Measurements from ENCODE around the gene SPECC1.
"Not testable (repeated sequence)": the region's sequence is repeated elsewhere in the genome, so short reads cannot be mapped to it uniquely, and the experiment has no call there.

The SPECC1 gene, protein sequence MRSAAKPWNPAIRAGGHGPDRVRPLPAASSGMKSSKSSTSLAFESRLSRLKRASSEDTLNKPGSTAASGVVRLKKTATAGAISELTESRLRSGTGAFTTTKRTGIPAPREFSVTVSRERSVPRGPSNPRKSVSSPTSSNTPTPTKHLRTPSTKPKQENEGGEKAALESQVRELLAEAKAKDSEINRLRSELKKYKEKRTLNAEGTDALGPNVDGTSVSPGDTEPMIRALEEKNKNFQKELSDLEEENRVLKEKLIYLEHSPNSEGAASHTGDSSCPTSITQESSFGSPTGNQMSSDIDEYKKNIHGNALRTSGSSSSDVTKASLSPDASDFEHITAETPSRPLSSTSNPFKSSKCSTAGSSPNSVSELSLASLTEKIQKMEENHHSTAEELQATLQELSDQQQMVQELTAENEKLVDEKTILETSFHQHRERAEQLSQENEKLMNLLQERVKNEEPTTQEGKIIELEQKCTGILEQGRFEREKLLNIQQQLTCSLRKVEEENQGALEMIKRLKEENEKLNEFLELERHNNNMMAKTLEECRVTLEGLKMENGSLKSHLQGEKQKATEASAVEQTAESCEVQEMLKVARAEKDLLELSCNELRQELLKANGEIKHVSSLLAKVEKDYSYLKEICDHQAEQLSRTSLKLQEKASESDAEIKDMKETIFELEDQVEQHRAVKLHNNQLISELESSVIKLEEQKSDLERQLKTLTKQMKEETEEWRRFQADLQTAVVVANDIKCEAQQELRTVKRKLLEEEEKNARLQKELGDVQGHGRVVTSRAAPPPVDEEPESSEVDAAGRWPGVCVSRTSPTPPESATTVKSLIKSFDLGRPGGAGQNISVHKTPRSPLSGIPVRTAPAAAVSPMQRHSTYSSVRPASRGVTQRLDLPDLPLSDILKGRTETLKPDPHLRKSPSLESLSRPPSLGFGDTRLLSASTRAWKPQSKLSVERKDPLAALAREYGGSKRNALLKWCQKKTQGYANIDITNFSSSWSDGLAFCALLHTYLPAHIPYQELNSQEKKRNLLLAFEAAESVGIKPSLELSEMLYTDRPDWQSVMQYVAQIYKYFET

GRCh38 chr17:20009302-20010098 is at the start of gene SPECC1:
Gene SPECC1 (plus strand): TSS chr17:20009359. CDS start chr17:20096652, 87,293 bp downstream.
- no peak for FAIRE-seq

GRCh38 chr17:19962954-19963353 is 46.2 kb upstream of the SPECC1 start:
- FAIRE-seq, result not testable (repeated sequence)

GRCh38 chr17:19973156-19973555 is 36.0 kb upstream of the SPECC1 start:
- FAIRE-seq, result no peak

GRCh38 chr17:19975601-19976000 is 33.6 kb upstream of the SPECC1 start:
- FAIRE-seq, result no peak

GRCh38 chr17:19977293-19978208 is 31.6 kb upstream of the SPECC1 start, which contains the start of gene AKAP10:
Gene AKAP10 (minus strand): TSS chr17:19977828. CDS start chr17:19977679, 149 bp downstream.
- no peak for FAIRE-seq

DNA sequence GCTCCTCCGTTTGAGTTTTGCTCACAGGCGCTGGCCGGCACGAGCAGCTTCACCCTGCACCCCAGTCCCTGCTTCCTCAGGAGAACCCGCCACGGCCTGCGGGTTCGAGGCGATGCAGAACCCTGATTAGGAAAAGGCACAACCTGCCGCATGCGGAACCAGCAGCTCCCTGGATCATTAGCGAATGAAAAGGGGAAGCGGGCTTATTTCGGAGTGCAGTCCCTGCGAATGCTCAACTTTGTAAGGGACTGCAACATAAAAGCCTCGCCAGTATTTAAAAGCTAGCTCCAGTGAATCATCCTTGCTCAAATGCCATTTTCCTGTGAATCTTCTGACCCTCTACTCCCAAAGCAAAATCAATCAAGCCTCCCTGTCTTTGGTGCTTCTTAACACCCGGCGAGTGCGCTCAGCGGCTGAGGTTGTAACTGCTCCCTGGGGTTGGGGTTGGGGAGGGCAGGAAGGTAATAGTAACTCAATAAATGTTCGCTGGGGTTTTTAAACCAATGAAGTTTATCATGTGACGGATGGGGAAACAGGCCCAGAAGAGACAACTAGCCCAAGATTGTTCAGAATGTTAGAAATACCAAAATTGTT is 30.9 kb upstream of the SPECC1 start:
- no peak for FAIRE-seq

DNA sequence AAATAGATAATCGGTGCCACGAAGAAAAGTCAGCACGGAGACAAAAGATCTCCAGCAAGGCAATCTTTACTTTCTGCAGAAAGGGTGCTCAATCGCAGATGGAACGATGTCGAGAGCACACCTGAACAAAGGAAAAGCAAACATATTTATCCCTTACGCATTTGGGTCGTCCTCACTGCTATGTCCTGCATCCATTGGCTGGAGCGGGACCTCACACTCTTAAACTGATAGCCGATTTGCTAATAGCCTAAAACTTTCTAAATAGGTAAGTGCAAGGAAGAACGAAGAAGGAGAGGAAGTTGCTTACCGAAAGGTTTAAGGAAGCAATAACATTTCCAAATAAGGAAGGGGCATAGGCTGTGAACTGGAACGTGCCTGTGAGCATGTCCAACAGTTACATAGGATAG is 30.4 kb upstream of the SPECC1 start:
- FAIRE-seq, result no peak

- FAIRE-seq, result no peak
Observed at GRCh38 chr17:19979917-19980770, 29.0 kb upstream of the SPECC1 start.

GRCh38 chr17:19986941-19987861 is 22.0 kb upstream of the SPECC1 start:
- FAIRE-seq, result no peak

GRCh38 chr17:19987897-19988296 is 21.3 kb upstream of the SPECC1 start:
- FAIRE-seq, result no peak

- FAIRE-seq, result no peak
Observed at GRCh38 chr17:19991252-19991885, 17.8 kb upstream of the SPECC1 start.

DNA sequence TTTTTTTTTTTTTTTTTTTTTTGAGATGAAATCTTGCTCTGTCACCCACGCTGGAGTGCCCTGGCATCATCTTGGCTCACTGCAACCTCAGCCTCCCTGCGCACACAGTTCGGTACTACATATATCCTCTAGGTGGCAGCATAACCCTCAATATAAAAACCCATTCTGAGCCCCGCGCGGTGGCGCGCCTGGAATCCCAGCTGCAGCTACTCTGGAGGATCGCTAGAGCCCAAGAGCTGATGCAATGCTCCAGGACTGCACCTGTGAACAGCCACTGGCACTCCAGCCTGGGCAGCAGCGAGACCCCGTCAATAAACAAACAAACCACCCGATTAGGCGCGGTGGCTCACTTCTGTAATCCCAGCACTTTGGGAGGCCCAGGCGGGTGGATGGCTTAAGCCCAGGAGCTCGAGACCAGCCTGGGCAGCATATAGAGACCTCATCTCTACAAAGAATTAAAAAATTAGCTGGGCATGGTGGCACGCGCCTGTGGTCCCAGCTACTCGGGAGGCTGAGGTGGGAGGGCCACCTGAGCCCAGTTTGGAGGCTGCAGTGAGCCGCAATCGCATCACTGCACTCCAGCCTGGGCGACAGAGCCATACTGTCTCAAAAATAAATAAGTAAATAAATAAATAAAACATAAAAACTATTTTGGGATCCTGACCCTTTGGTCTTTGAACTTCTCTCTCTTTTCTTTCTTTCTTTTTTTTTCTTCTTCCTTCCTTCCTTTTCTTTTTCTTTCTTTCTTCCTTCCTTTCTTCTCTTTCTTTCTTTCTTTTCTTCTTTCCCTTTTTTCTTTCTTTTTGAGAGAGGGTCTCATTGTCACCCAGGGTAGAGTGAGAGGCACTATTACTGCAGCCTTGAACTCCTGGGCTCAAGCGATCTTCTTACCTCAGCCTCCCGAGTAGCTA is 16.1 kb upstream of the SPECC1 start:
- FAIRE-seq, result peak; percentile 81

GRCh38 chr17:19996086-19996485 is 13.1 kb upstream of the SPECC1 start:
- FAIRE-seq, result no peak

DNA sequence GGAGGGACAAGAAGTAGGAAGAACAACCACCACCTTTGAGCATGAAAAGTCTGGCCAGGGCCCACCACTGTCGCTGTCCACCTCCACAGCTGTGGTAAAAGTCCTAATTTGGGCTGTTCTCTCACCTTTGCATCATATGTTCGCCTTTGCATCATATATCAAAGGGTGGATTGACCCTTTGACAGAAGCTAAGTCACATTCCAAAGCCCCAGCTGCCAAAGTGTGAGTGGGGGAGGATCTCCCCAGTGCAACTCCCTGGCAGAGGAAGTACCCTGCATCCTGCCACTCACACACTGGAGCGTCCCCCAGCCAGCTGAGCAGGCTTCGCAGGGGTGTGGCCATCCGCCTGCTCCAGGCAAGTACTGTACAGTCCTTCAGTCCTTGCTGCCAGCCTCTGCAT is 12.7 kb upstream of the SPECC1 start:
- FAIRE-seq, result no peak

DNA sequence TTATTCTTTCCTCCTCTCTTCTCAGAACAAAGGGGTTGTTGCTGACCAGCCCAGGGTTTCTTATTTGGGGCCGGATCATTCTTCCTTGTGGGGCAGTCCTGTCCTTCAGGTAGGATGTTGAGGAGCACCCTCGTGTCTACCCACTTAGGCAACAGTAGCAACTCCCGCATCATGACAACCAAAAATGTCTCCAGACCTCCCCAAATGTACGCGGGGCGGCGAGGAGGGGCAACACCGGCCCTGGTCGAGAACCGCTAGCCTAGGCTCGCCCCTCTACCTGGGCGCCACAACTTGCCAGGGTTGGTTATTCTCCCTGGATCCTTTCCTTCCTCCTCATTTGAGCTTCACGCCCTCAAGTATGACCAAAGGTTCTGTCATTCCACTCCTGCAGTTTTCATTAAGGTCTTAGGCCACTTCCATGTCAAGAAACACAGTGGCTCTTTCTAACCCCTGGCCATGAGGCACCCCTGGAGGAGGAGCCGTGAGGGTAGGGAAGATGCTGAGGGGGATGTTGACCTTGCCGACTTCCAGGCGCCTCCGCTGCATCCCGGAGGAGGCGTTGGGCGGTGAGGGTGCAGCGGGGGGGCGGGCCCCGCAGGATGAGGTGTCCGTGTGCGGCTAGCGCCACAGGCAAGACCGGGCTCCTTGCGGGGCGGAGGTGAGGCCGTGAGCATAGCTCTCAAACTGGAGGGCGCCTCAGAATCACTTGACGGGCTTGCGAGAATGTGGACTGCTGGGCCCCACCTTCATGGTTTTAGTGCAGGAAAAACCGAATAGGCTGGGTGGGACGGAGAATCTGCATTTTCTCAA is 712 bp upstream of the SPECC1 start:
- FAIRE-seq, result no peak

DNA sequence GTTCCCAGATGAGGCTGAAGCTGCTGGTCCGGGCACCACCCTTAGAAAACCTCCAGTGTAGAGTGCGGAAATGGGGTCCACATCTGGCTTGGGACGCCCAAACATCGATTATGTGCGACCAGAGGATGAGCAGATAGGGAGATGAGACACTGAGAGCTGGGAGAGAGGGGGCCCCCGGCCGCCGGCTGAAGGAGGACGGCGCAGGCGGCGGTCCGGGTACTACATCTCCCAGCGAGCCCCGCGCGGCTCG is 182 bp upstream of the SPECC1 start:
- FAIRE-seq, result no peak

Data from islet of Langerhans (tissue), 1 donor.